GM23338 (cell line): ENCODE results near the gene NT5M. TPM values are rescaled to one million over a fixed set of nuclear protein-coding genes. Genes with fewer than 3 reads are reported as not detected.

Experiments
- ATAC-seq: fragments of 200-7000 bp; cut with Tn5 transposase; 3 replicates; pipeline ENCODE4 v1.9.1; 2020
- DNase-seq: peaks from one replicate; pipeline ENCODE4 v3.0.0-alpha.2; 2015; ENCODE audit warnings: low spot score
- H2AFZ ChIP-seq: fragments of 200-600 bp; sonication (generic); 2 replicates; pipeline ENCODE4 v1.8.0; 2016; ENCODE audit warnings: antibody characterized with exemption, mild to moderate bottlenecking, moderate library complexity
- H3F3A ChIP-seq: fragments of 200-600 bp; sonication (generic); replicated peaks from 2 replicates; pipeline ENCODE4 v1.8.0; 2017; ENCODE audit warnings: antibody characterized with exemption, mixed run types, low read depth
- H3K27ac ChIP-seq: fragments of 200-600 bp; sonication (generic); 2 replicates; pipeline ENCODE4 v1.6.1; 2016; ENCODE audit warnings: low read depth
- H3K27me3 ChIP-seq: fragments of 200-600 bp; sonication (generic); 2 replicates; pipeline ENCODE4 v1.8.0; 2016; ENCODE audit warnings: mild to moderate bottlenecking, mixed run types, moderate library complexity; ENCODE audit not compliant: insufficient read depth
- H3K36me3 ChIP-seq: fragments of 200-600 bp; sonication (generic); 2 replicates; pipeline ENCODE4 v1.8.0; 2016; ENCODE audit warnings: mild to moderate bottlenecking; ENCODE audit not compliant: insufficient read depth
- H3K4me1 ChIP-seq: fragments of 200-600 bp; sonication (generic); 2 replicates; pipeline ENCODE4 v1.8.0; 2016; ENCODE audit warnings: mild to moderate bottlenecking, moderate library complexity; ENCODE audit not compliant: insufficient read depth
- H3K4me2 ChIP-seq: fragments of 200-600 bp; sonication (generic); 2 replicates; pipeline ENCODE4 v1.7.1; 2017; ENCODE audit warnings: mixed run types
- H3K4me3 ChIP-seq: fragments of 200-600 bp; sonication (generic); 2 replicates; pipeline ENCODE4 v1.6.1; 2016; ENCODE audit warnings: mixed run types
- H3K79me2 ChIP-seq: fragments of 200-600 bp; sonication (generic); replicated peaks from 2 replicates; pipeline ENCODE4 v1.8.0; 2017; ENCODE audit warnings: mild to moderate bottlenecking; ENCODE audit not compliant: insufficient read depth
- H3K9me2 ChIP-seq: fragments of 200-600 bp; sonication (generic); 2 replicates; pipeline ENCODE4 v1.8.0; 2017; ENCODE audit not compliant: insufficient read depth
- H4K20me1 ChIP-seq: fragments of 200-600 bp; sonication (generic); replicated peaks from 2 replicates; pipeline ENCODE4 v1.8.0; 2017; ENCODE audit warnings: mild to moderate bottlenecking; ENCODE audit not compliant: insufficient read depth
- H3K27ac Mint-ChIP-seq: 2 replicates; pipeline ENCODE4 v1.8.0; 2020; ENCODE audit warnings: inconsistent platforms, mild to moderate bottlenecking, moderate library complexity, mixed read lengths
- H3K27me3 Mint-ChIP-seq: 3 replicates; pipeline ENCODE4 v1.8.0; 2022; ENCODE audit warnings: low read depth, mild to moderate bottlenecking, moderate library complexity, mixed read lengths, inconsistent platforms; ENCODE audit not compliant: insufficient read depth, poor library complexity
- H3K36me3 Mint-ChIP-seq: 3 replicates; pipeline ENCODE4 v1.8.0; 2021; ENCODE audit warnings: low read depth, mild to moderate bottlenecking, inconsistent platforms, moderate library complexity, mixed read lengths
- H3K4me1 Mint-ChIP-seq: 3 replicates; pipeline ENCODE4 v1.8.0; 2020; ENCODE audit warnings: mild to moderate bottlenecking, inconsistent platforms, mixed read lengths
- H3K4me3 Mint-ChIP-seq: 3 replicates; pipeline ENCODE4 v1.8.0; 2021; ENCODE audit warnings: moderate library complexity, mild to moderate bottlenecking, inconsistent platforms, mixed read lengths
- H3K9me3 Mint-ChIP-seq: 3 replicates; pipeline ENCODE4 v1.8.0; 2020; ENCODE audit warnings: moderate library complexity, mild to moderate bottlenecking, inconsistent platforms, mixed read lengths
- CREB1 ChIP-seq: fragments of 250-450 bp; sonication (Bioruptor Pico); IDR thresholded peaks from 2 replicates; pipeline ENCODE4 v1.5.0; 2020; ENCODE audit warnings: low read depth, mild to moderate bottlenecking, moderate library complexity
- CTCF ChIP-seq, 2 experiments: fragments of 200-600 bp in 1 of 2; sonication (generic) in 1 of 2; conservative IDR thresholded peaks; 2 replicates each; pipeline versions ENCODE4 v1.5.1 to v1.6.1; 2016 to 2017; ENCODE audit warnings: antibody characterized with exemption in 2 of 2, low read depth in 2 of 2, mild to moderate bottlenecking in 2 of 2, moderate library complexity in 1 of 2
- ETS1 ChIP-seq: IDR thresholded peaks from 2 replicates; pipeline ENCODE4 v1.6.1; 2016; ENCODE audit warnings: antibody characterized with exemption
- EZH2 ChIP-seq: fragments of 200-600 bp; sonication (generic); IDR thresholded peaks from one replicate; pipeline ENCODE4 v1.8.0; 2017; ENCODE audit warnings: antibody characterized with exemption, mild to moderate bottlenecking, low read depth; ENCODE audit not compliant: unreplicated experiment
- EZH2phosphoT487 ChIP-seq: fragments of 200-600 bp; sonication (generic); IDR thresholded peaks from one replicate; pipeline ENCODE4 v1.8.1; 2018; ENCODE audit warnings: antibody characterized with exemption; ENCODE audit not compliant: unreplicated experiment
- JUNB ChIP-seq: IDR thresholded peaks from one replicate; pipeline ENCODE4 v1.6.1; 2016; ENCODE audit warnings: antibody characterized with exemption; ENCODE audit not compliant: unreplicated experiment
- NANOG ChIP-seq: IDR thresholded peaks from 2 replicates; pipeline ENCODE4 v1.6.1; 2016; ENCODE audit warnings: antibody characterized with exemption, borderline replicate concordance
- POLR2AphosphoS5 ChIP-seq: IDR thresholded peaks from 2 replicates; pipeline ENCODE4 v1.6.1; 2016; ENCODE audit warnings: antibody characterized with exemption, low read depth
- REST ChIP-seq: IDR thresholded peaks from one replicate; pipeline ENCODE4 v1.6.1; 2018; ENCODE audit warnings: antibody characterized with exemption; ENCODE audit not compliant: unreplicated experiment
- STAT1 ChIP-seq: IDR thresholded peaks from one replicate; pipeline ENCODE4 v1.6.1; 2016; ENCODE audit warnings: antibody characterized with exemption; ENCODE audit not compliant: unreplicated experiment
- ZNF114 ChIP-seq: fragments of 250-450 bp; sonication (Bioruptor Pico); IDR thresholded peaks from 2 replicates; pipeline ENCODE4 v1.5.0; 2020; ENCODE audit warnings: mild to moderate bottlenecking, moderate library complexity
- ZNF331 ChIP-seq: fragments of 250-450 bp; sonication (Bioruptor Pico); IDR thresholded peaks from 2 replicates; pipeline ENCODE4 v1.5.0; 2020; ENCODE audit warnings: low read depth, mild to moderate bottlenecking, moderate library complexity
- ZNF462 ChIP-seq: fragments of 250-450 bp; sonication (Bioruptor Pico); IDR thresholded peaks from 2 replicates; pipeline ENCODE4 v1.5.0; 2020; ENCODE audit warnings: mild to moderate bottlenecking, moderate library complexity
- polyA plus RNA-seq: library from polyadenylated mRNA; unstranded; fragments of >200 nt; fragmentation: Nextera tagmentation; extraction: Ambion mirVana; gene quantifications from 2 replicates; pipeline ENCODE4 v1.2.1, GENCODE V29; 2016
- total RNA-seq: library from RNA; depleted of rRNA; stranded (reverse); fragments of >200 nt; shearing (Covaris generic); gene quantifications from 2 replicates; pipeline ENCODE4 v1.2.3, GENCODE V29; 2014

The NT5M gene
- total and polyA plus RNA-seq, 2 experiments from 2014 or later: 6.0 to 10.6 TPM

- Histone ChIP-seq H3K9me2 (no peaks in the 10 kb centered on the region), H3K27me3 (no peaks in the 10 kb centered on the region), H4K20me1 (no peaks in the 10 kb centered on the region), H3K79me2 (no peaks in the 10 kb centered on the region), H2AFZ (no peak overlapping the region), H3K4me1 (no peaks in the 10 kb centered on the region), H3K27ac (no peak overlapping the region), H3F3A (no peaks in the 10 kb centered on the region), H3K36me3 (no peaks in the 10 kb centered on the region), H3K4me2 (no peak overlapping the region), H3K4me3 (no peak overlapping the region)
- no peaks in the 10 kb centered on the region for H3K36me3 Mint-ChIP-seq
- peaks cover 7% of the 10 kb centered on the region for H3K27me3 Mint-ChIP-seq
- peaks cover 12% of the 10 kb centered on the region for H3K9me3 Mint-ChIP-seq
- no peak overlapping the region for H3K27ac Mint-ChIP-seq
- DNase-seq (no peak), ATAC-seq (no peak)
- peaks cover 12% of the 10 kb centered on the region for H3K4me1 Mint-ChIP-seq
- H3K4me3 Mint-ChIP-seq: no peak overlapping the region
- TF ChIP-seq JUNB: no peak
- no peak for TF ChIP-seq CTCF (conservative IDR thresholded peaks at IDR 0.05; ENCODE audit: low read depth in 2 of 2)
- TF ChIP-seq NANOG: no peak
- no peak for TF ChIP-seq ZNF331
- no peak for TF ChIP-seq STAT1
- no peak for TF ChIP-seq REST
- TF ChIP-seq CREB1 (CRISPR knock-in tag): no peak
- TF ChIP-seq ZNF114: no peak
- TF ChIP-seq ETS1: no peak
- no peak for TF ChIP-seq ZNF462
- no peak for TF ChIP-seq EZH2phosphoT487
- no peak for TF ChIP-seq POLR2AphosphoS5
- TF ChIP-seq EZH2: no peak
Observed at GRCh38 chr17:17362540-17362930, 59.4 kb downstream of the NT5M start.
